H1 (cell line): ENCODE data around the gene FGF1. TPM values are rescaled to one million over a fixed set of nuclear protein-coding genes. Genes with fewer than 3 reads are reported as not detected.

Source experiments
- CTBP2 ChIP-seq: IDR thresholded peaks from 2 replicates; pipeline ENCODE4 v1.7.0; 2011; ENCODE audit warnings: borderline replicate concordance, mild to moderate bottlenecking, moderate library complexity, mixed read lengths, low read length; ENCODE audit not compliant: insufficient read depth, insufficient read length
- HDAC6 ChIP-seq: IDR thresholded peaks from one replicate; pipeline ENCODE4 v1.7.1; 2012; ENCODE audit warnings: low read depth, mild to moderate bottlenecking, inconsistent platforms, low read length, moderate library complexity
- KDM4A ChIP-seq: IDR thresholded peaks from one replicate; pipeline ENCODE4 v1.7.1; 2012; ENCODE audit warnings: low read depth, mild to moderate bottlenecking, moderate library complexity, low read length, inconsistent platforms; ENCODE audit not compliant: severe bottlenecking
- POLR2AphosphoS5 ChIP-seq: IDR thresholded peaks from 2 replicates; pipeline ENCODE4 v1.6.1; 2011; ENCODE audit warnings: low read depth, low read length
- SRF ChIP-seq: IDR thresholded peaks from 2 replicates; pipeline ENCODE4 v1.6.1; 2011; ENCODE audit warnings: mild to moderate bottlenecking, low read depth, low read length, moderate library complexity
- polyA plus RNA-seq, 7 experiments: library from polyadenylated mRNA; depleted of rRNA in 3 of 7; stranded (reverse) in 5 of 7; unstranded in 2 of 7; fragments of >200 nt in 5 of 7; fragments of 200-250 nt in 2 of 7; gene quantifications; 1 replicate in 5 of 7; 2 replicates in 1 of 7; 4 replicates in 1 of 7; pipeline versions ENCODE4 v1.2.1 to v1.2.3, GENCODE V29; 2011 to 2013; ENCODE audit warnings: missing spikeins in 2 of 7, mixed read lengths in 2 of 7
- total RNA-seq: library from RNA; stranded (reverse); fragmentation: NEBNext Ultra II Directional; extraction: Animal tissue kit (Norgen Biotek cat#: 25700); gene quantifications from 2 replicates; pipeline ENCODE4 v1.2.1, GENCODE V29; 2021

The FGF1 gene
- total and polyA plus RNA-seq, 2 of the 8 experiments (the other 6 are each of a cell fraction or from before 2014, with no cell fraction given), result 0.30 to 0.50 TPM

DNA sequence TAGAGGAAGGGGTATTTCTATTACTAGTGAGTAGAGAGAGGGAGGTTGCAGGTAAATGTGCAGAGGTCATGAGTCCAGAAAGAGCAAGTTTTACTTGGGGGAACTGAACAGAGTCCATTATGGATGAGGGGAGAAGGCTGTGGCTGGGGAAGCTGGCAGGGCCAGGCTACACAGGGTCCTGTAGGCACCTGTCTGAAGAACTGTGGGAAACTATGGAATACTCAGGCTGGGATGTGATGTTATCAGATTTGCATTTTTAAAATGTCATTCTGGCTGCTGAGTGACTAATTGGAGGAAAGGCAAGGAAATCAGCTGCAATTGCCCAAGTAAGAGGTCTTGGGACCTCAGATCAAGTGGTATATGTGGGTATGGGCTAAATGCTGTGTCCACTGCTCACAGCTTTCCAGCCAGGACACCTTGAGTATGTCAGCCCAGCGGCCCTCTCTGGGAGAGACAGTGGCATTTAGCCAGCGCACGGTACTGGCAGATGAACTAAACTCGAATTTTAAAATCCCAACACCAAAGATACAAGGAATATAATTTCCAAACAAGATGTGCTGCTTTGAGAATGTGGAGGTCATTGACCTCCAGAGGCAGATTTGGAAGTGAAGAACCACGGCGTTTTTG lies 49.1 kb downstream of the FGF1 start (continued):
- TF ChIP-seq CTBP2, result no peak
- TF ChIP-seq HDAC6, result no peak
- no peak for TF ChIP-seq SRF
- no peak for TF ChIP-seq KDM4A
- TF ChIP-seq POLR2AphosphoS5, result no peak
